Lung (tissue), 16 donors: ENCODE data around the gene IPO7. TPM values are rescaled to one million over a fixed set of nuclear protein-coding genes. Genes with fewer than 3 reads are reported as not detected.

Experiments
- ATAC-seq: fragments of 200-7000 bp; cut with Tn5 transposase; one replicate; pipeline ENCODE4 v1.9.1; 2020; ENCODE audit warnings: moderate number of reproducible peaks; ENCODE audit not compliant: insufficient read depth, low FRiP score
- DNase-seq, 3 donors: peaks; one replicate each; pipeline ENCODE4 v3.0.0-alpha.2; 2013 to 2017
- H3K27ac ChIP-seq, 2 donors: one replicate each; pipeline ENCODE4 v1.5.1; 2013; ENCODE audit warnings: mild to moderate bottlenecking in 2 of 2, moderate library complexity in 2 of 2, control low read depth in 1 of 2, inconsistent platforms in 1 of 2, low read depth in 1 of 2, low read length in 1 of 2
- H3K27me3 ChIP-seq, 3 donors: one replicate each; pipeline ENCODE4 v1.5.1; 2013; ENCODE audit warnings: low read length in 2 of 3; ENCODE audit not compliant: control insufficient read depth in 3 of 3, insufficient read depth in 3 of 3
- H3K36me3 ChIP-seq, 4 donors: one replicate each; pipeline ENCODE4 v1.5.1; 2013; ENCODE audit warnings: low read length in 4 of 4, mild to moderate bottlenecking in 1 of 4, moderate library complexity in 1 of 4; ENCODE audit not compliant: control insufficient read depth in 4 of 4, insufficient read depth in 4 of 4
- H3K4me1 ChIP-seq, 5 donors: one replicate each; pipeline ENCODE4 v1.5.1; 2013; ENCODE audit warnings: low read length in 5 of 5, mild to moderate bottlenecking in 2 of 5, moderate library complexity in 1 of 5; ENCODE audit not compliant: control insufficient read depth in 5 of 5, insufficient read depth in 5 of 5
- H3K4me3 ChIP-seq: one replicate; pipeline ENCODE4 v1.5.1; 2013; ENCODE audit warnings: mild to moderate bottlenecking, control low read depth, moderate library complexity
- H3K9ac ChIP-seq, 2 donors: one replicate each; pipeline ENCODE4 v1.5.1; 2013; ENCODE audit warnings: low read length in 2 of 2, control low read depth in 1 of 2; ENCODE audit not compliant: insufficient read depth in 1 of 2
- H3K9me3 ChIP-seq, 4 donors: one replicate each; pipeline ENCODE4 v1.5.1; 2013; ENCODE audit warnings: low read length in 3 of 4, mild to moderate bottlenecking in 1 of 4, moderate library complexity in 1 of 4; ENCODE audit not compliant: control insufficient read depth in 4 of 4, insufficient read depth in 3 of 4
- CTCF ChIP-seq: IDR thresholded peaks from 2 replicates; pipeline ENCODE4 v1.5.1; 2012; ENCODE audit warnings: mild to moderate bottlenecking; ENCODE audit errors: control extremely low read depth, extremely low read depth
- WGBS, 2 donors: extraction: QIAGEN DNeasy Blood & Tissue Kit; methylation state at CpG; one replicate each; pipeline ENCODE4 v1.1.7; 2013; 5-methylcytosine and 5-hydroxymethylcytosine counted together
- long read RNA-seq, 5 donors: transcript quantifications; one replicate each; lab custom pipeline, GENCODE V29; 2026
- polyA plus RNA-seq, 2 donors: library from polyadenylated mRNA; stranded (reverse); fragments of 200-250 nt; gene quantifications; one replicate each; pipeline ENCODE4 v1.2.1, GENCODE V29; 2013
- total RNA-seq, 2 donors: library from RNA; depleted of rRNA in 1 of 2; stranded (reverse); fragments of >200 nt in 1 of 2; gene quantifications; one replicate each; pipeline ENCODE4 v1.2.1, GENCODE V29; 2014 to 2021
- donor health status: control.
- donor health status: control.
- donor health status: Bipolar disorder and iron deficiency.
- donor health status: healthy.
- donor health status: DM: yes; HTN: yes; CAD: no.

The IPO7 gene
- total RNA-seq (100 to 1,000 TPM in 1 of 2 donors, 10 to 100 TPM in 1; 93.8 to 104 TPM), polyA plus RNA-seq (10 to 100 TPM; 36.5 to 39.0 TPM)
- long read RNA-seq, donor 1, full-length matches to known transcripts = 11 of 16 reads
- long read RNA-seq, donor 1, partial matches to known transcripts = 5 of 16 reads
- long read RNA-seq, donor 1, other reads (novel, unspliced or antisense) = 0 of 16 reads
- long read RNA-seq, donor 2, full-length matches to known transcripts = 2 of 2 reads
- long read RNA-seq, donor 2, partial matches to known transcripts = 0 of 2 reads
- long read RNA-seq, donor 2, other reads (novel, unspliced or antisense) = 0 of 2 reads
- long read RNA-seq, donor 3, full-length matches to known transcripts = 5 of 5 reads
- long read RNA-seq, donor 3, partial matches to known transcripts = 0 of 5 reads
- long read RNA-seq, donor 3, other reads (novel, unspliced or antisense) = 0 of 5 reads
- long read RNA-seq, donor 4 = 0 reads
- long read RNA-seq, donor 5, full-length matches to known transcripts = 12 of 12 reads
- long read RNA-seq, donor 5, partial matches to known transcripts = 0 of 12 reads
- long read RNA-seq, donor 5, other reads (novel, unspliced or antisense) = 0 of 12 reads

GRCh38 chr11:9384535-9385326 lies at the start of gene IPO7:
TSS of gene IPO7 (plus strand) at chr11:9384652. CDS start at chr11:9384764, 112 bp downstream.
- Histone ChIP-seq H3K4me1 (peaks cover 0 to 18% (median 0%) of the 10 kb centered on the region in 5 donors), H3K9ac (peak within 1 kb of the TSS; percentile 72 to 74), H3K27me3 (no peaks in the 10 kb centered on the region), H3K36me3 (peaks cover 0 to 2% (median 0%) of the 10 kb centered on the region in 4 donors), H3K27ac (peak within 1 kb of the TSS; percentile 98 to 99), H3K9me3 (no peaks in the 10 kb centered on the region), H3K4me3 (peak within 1 kb of the TSS; percentile 95)
- WGBS, 2 donors = 0 to 1% methylated on average over 61 to 70 of the region's 70 CpGs
- no peak for TF ChIP-seq CTCF
- DNase-seq (peak; percentile 92 to 95 (median 93)), ATAC-seq (peak; percentile 98)

- no peaks in the 10 kb centered on the region for H3K36me3 ChIP-seq
- ATAC-seq (peak; percentile 34), DNase-seq (no peak)
- no peaks in the 10 kb centered on the region for H3K9me3 ChIP-seq
- TF ChIP-seq CTCF = no peak
- H3K27me3 ChIP-seq = no peaks in the 10 kb centered on the region
- no peaks in the 10 kb centered on the region for H3K4me1 ChIP-seq
- no peak overlapping the region for H3K9ac ChIP-seq
- H3K4me3 ChIP-seq = no peak overlapping the region
- H3K27ac ChIP-seq = no peak overlapping the region
- 57 to 64% methylated on average over 5 of the region's 5 CpGs for WGBS, 2 donors
These were observed 42.7 kb upstream of the IPO7 start for GRCh38 chr11:9341638-9342178.

GRCh38 chr11:9344061-9344680 lies 40.3 kb upstream of the IPO7 start:
- H3K9me3 ChIP-seq = no peaks in the 10 kb centered on the region
- no peak for DNase-seq
- H3K27me3 ChIP-seq = no peaks in the 10 kb centered on the region
- H3K9ac ChIP-seq = no peak overlapping the region
- no peak overlapping the region for H3K4me3 ChIP-seq
- H3K4me1 ChIP-seq = no peaks in the 10 kb centered on the region
- no peaks in the 10 kb centered on the region for H3K36me3 ChIP-seq
- 36 to 43% methylated on average over 3 of the region's 3 CpGs for WGBS, 2 donors
- no peak for ATAC-seq
- no peak for TF ChIP-seq CTCF
- no peak overlapping the region for H3K27ac ChIP-seq
